PFSK-1 (cell line): Measurements from ENCODE around the gene EIF3L.

Experiments
- FOXP2 ChIP-seq: optimal IDR thresholded peaks from 2 replicates; pipeline ENCODE3; 2011; ENCODE audit warnings: borderline replicate concordance, control low read depth, inconsistent platforms; ENCODE audit not compliant: insufficient read depth; ENCODE audit errors: extremely low read length, extremely low read depth
- POLR2AphosphoS5 ChIP-seq: IDR thresholded peaks from 2 replicates; pipeline ENCODE4 v1.6.1; 2012; ENCODE audit warnings: low read depth, mild to moderate bottlenecking, control low read depth, low read length, moderate library complexity
- SIN3A ChIP-seq: IDR thresholded peaks from 2 replicates; pipeline ENCODE4 v1.6.1; 2012; ENCODE audit warnings: mild to moderate bottlenecking, low read length, moderate library complexity, borderline replicate concordance; ENCODE audit not compliant: insufficient read depth
- TAF1 ChIP-seq: IDR thresholded peaks from 2 replicates; pipeline ENCODE4 v1.6.1; 2012; ENCODE audit warnings: low read length, control low read depth, borderline replicate concordance; ENCODE audit not compliant: insufficient read depth
- TF ChIP-seq, protein P1 (sequence below), 2 experiments: IDR thresholded peaks; 2 replicates each; pipeline versions ENCODE4 v1.6.1 to v1.8.0; 2011 to 2012; ENCODE audit warnings: low read depth in 2 of 2, low read length in 2 of 2, control low read depth in 1 of 2, inconsistent platforms in 1 of 2, mild to moderate bottlenecking in 1 of 2, moderate library complexity in 1 of 2; ENCODE audit not compliant: insufficient read depth in 1 of 2

Gene EIF3L

DNA sequence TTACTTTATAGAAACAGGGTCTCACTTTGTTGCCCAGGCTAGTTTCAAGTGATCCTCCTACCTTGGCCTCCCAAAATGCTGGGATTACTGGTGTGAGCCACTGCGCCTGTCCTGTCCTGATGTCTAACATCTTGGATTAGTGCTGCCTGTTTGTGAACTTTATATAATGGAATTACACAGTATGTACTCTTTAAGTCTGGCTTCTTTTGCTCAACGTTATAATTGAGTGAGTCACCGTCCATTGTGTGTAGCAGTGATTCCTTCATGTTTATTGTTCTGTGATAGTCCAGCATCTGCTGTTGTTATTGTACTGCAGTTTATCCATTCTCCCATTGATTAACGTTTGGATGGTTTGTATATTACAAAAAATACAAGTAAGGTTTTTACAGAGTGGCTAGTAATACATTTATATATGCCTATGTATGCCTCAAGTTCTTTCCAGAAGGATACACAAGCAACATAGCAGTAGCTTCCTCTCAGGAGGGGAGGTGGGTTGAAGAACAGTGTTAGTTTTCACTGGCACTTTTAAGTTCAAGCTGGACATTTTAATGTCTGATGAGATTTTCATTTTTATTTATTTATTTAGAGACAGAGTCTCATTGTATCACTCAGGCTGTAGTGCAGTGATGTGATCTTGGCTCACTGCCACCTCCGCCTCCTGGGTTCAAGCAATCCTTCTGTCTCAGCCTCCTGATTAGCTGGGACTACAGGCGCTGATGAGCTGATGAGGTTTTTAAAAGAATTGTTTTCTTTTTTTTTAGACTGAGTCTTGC is 31.6 kb downstream of the EIF3L start:
- TF ChIP-seq TAF1 (no peak), FOXP2 (no peak), SIN3A (no peak), POLR2AphosphoS5 (no peak)
- TF ChIP-seq, protein P1, sequence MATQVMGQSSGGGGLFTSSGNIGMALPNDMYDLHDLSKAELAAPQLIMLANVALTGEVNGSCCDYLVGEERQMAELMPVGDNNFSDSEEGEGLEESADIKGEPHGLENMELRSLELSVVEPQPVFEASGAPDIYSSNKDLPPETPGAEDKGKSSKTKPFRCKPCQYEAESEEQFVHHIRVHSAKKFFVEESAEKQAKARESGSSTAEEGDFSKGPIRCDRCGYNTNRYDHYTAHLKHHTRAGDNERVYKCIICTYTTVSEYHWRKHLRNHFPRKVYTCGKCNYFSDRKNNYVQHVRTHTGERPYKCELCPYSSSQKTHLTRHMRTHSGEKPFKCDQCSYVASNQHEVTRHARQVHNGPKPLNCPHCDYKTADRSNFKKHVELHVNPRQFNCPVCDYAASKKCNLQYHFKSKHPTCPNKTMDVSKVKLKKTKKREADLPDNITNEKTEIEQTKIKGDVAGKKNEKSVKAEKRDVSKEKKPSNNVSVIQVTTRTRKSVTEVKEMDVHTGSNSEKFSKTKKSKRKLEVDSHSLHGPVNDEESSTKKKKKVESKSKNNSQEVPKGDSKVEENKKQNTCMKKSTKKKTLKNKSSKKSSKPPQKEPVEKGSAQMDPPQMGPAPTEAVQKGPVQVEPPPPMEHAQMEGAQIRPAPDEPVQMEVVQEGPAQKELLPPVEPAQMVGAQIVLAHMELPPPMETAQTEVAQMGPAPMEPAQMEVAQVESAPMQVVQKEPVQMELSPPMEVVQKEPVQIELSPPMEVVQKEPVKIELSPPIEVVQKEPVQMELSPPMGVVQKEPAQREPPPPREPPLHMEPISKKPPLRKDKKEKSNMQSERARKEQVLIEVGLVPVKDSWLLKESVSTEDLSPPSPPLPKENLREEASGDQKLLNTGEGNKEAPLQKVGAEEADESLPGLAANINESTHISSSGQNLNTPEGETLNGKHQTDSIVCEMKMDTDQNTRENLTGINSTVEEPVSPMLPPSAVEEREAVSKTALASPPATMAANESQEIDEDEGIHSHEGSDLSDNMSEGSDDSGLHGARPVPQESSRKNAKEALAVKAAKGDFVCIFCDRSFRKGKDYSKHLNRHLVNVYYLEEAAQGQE (IDR thresholded peaks at IDR 0.05; ENCODE audit: insufficient read depth in 1 of 2, low read depth in 2 of 2, low read length in 2 of 2), result no peak

DNA sequence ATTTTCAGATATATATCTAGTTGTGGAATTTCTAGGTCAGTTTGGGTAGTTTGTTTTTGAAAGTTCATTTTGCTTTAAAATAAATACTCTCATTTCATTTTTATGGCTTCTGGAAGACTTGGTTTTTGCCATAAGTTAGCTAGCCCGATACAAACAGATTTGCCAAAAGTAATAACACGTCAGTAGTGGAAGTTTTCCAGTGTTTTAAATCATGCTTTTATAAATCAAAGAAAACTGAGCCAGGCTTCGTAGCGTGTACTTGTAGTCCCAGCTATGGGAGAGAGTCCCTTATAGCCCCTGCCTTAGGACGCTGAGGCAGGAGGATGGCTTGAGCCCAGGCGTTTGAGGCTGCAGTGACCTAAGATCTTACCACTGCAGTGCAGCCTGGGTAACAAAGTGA is 35.2 kb downstream of the EIF3L start:
- TF ChIP-seq, protein P1 (IDR thresholded peaks at IDR 0.05; ENCODE audit: insufficient read depth in 1 of 2, low read depth in 2 of 2, low read length in 2 of 2), result no peak
- TF ChIP-seq SIN3A (no peak), TAF1 (no peak), POLR2AphosphoS5 (no peak), FOXP2 (no peak)

DNA sequence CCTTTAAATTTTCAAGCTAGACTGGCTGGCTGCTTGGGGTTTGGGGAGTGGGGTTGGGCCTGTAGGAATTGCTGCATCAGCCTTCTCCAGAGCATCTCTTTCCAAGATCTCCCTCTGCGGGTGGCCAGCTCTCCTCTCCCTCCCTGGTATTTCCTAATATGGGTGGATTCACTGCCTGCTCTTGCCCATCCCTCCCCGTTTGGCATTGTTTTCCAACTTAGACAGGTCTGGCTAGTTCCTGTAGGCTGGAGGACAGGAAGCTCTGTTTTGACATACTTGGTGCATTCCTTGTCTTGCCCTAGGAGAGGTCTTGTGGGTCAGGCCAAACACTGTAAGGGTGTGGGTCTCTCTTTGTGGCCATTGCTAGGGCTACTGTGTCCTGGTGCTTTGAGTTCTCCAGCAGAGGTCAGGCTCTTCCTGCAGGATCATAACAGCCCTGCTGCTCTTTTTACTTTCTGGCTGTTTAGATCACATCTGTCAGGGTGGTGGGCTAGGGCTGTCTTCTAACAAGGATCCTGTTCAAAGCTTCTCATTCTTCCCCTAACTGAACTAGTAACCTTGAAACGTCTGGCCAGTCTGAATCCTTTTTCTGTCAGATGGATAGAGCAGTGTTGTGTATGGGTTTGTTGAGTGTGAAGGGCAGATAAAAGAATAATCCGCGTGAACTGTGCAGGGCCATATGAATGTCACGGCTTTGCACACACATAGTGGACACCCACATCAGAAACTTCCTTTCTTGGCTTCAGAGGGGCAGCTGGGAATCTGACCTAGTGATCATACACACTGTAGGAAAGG is 38.6 kb downstream of the EIF3L start:
- TF ChIP-seq SIN3A, result no peak
- TF ChIP-seq, protein P1 (IDR thresholded peaks at IDR 0.05; ENCODE audit: insufficient read depth in 1 of 2, low read depth in 2 of 2, low read length in 2 of 2), result no peak

DNA sequence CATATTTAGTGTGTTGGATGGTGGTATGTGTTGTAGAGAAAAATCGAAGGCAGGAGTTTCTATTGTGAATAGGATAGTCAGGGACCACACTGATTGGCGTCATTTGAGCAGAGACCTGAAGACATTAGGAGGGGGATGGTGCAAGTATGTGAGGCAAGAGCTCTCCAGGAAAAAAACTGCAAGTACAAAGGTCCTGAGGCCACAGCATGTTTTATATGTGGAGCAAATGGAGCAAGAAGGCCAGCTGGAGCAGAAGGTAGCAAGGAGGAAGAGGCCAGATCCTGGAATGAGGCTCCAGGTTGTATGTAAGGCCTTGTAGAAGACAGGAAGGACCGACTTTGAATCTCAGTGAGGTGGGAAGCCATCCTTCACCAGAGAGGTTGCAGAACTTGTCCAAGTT is 42.7 kb downstream of the EIF3L start:
- TF ChIP-seq SIN3A (no peak), POLR2AphosphoS5 (peak; percentile 21; the same call in 1 of the 2 replicates), FOXP2 (no peak)
- TF ChIP-seq, protein P1 (IDR thresholded peaks at IDR 0.05; ENCODE audit: insufficient read depth in 1 of 2, low read depth in 2 of 2, low read length in 2 of 2), result no peak
